Ectodermal cell (in vitro differentiated cells): ENCODE data around the gene PTGDR2.

ENCODE experiments used
- H3K27ac ChIP-seq: 2 replicates; pipeline ENCODE4 v1.7.0; 2013; ENCODE audit warnings: mild to moderate bottlenecking, low read depth, low read length; ENCODE audit not compliant: insufficient read depth, poor library complexity, severe bottlenecking
- H3K27me3 ChIP-seq: 2 replicates; pipeline ENCODE4 v1.7.0; 2013; ENCODE audit warnings: mild to moderate bottlenecking, low read length; ENCODE audit not compliant: insufficient read depth, control insufficient read depth, poor library complexity, severe bottlenecking
- H3K36me3 ChIP-seq: one replicate; pipeline ENCODE4 v1.7.0; 2013; ENCODE audit warnings: low read length; ENCODE audit not compliant: control insufficient read depth, insufficient read depth
- H3K4me1 ChIP-seq: one replicate; pipeline ENCODE4 v1.7.0; 2013; ENCODE audit warnings: low read length; ENCODE audit not compliant: control insufficient read depth, insufficient read depth
- H3K4me3 ChIP-seq: 2 replicates; pipeline ENCODE4 v1.7.0; 2013; ENCODE audit warnings: low read depth, low read length, control low read depth; ENCODE audit not compliant: insufficient read depth
- H3K9me3 ChIP-seq: 2 replicates; pipeline ENCODE4 v1.7.0; 2013; ENCODE audit warnings: mild to moderate bottlenecking, low read length, moderate library complexity; ENCODE audit not compliant: control insufficient read depth
- WGBS, 2 experiments: methylation state at CpG; one replicate each; pipeline ENCODE4 v1.1.7; 2013; ENCODE audit warnings: missing lambda C conversion rate in 2 of 2; 5-methylcytosine and 5-hydroxymethylcytosine counted together

The PTGDR2 gene

GRCh38 chr11:60867871-60868681 is 12.3 kb upstream of the PTGDR2 start:
- WGBS, 2 experiments, result 91 to 92% methylated on average over 10 of the region's 10 CpGs

GRCh38 chr11:60866911-60867870 is 11.4 kb upstream of the PTGDR2 start, which contains the start of gene ZP1:
TSS of gene ZP1 (plus strand) at chr11:60867542. CDS start at chr11:60867562, 20 bp downstream.
- no peaks in the 10 kb centered on the region for H3K4me1 ChIP-seq
- no peaks in the 10 kb centered on the region for H3K9me3 ChIP-seq
- H3K27ac ChIP-seq, result no peak within 1 kb of the TSS
- 84 to 85% methylated on average over 13 of the region's 13 CpGs for WGBS, 2 experiments
- H3K36me3 ChIP-seq, result no peaks in the 10 kb centered on the region
- no peak within 1 kb of the TSS for H3K4me3 ChIP-seq
- no peaks in the 10 kb centered on the region for H3K27me3 ChIP-seq

More at GRCh38 chr11:60867871-60868681, 12.3 kb upstream of the PTGDR2 start:
- H3K4me1 ChIP-seq, result no peaks in the 10 kb centered on the region
- H3K9me3 ChIP-seq, result no peaks in the 10 kb centered on the region
- H3K27ac ChIP-seq, result no peak overlapping the region
- no peak overlapping the region for H3K4me3 ChIP-seq
- H3K36me3 ChIP-seq, result no peaks in the 10 kb centered on the region
- no peaks in the 10 kb centered on the region for H3K27me3 ChIP-seq

DNA sequence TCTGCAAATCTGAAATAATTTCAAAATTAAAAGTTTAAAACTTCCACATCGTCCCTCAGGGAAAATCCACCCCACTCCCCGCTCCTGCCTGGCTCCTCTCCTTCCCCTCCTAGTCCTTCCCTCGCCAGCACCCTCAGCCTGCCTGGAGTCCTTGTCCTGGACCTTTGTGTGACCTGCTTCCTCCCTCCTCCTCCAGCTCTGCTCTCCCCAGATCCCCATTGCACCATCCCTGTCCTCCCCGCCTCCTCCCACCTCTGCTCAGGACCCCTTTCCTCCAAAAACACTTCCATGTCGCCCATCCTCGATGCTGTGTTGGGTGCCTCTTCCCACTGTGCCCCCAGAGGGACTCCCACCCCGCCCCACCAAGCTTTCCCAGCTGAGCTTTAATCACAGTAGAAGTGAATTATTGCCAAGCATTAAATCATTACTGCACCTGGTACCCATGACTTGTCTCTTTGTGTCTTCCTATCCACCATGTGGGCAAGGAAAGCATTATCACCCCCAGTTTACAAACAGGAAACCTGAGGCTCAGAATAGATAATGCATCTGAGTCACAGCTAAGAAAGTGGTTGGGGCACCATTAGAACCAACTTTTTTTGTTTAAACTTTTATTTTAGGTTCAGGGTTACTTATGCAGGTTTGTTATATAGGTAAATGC is 9.2 kb upstream of the PTGDR2 start:
- Histone ChIP-seq H3K27ac (no peak overlapping the region), H3K36me3 (no peaks in the 10 kb centered on the region)
- 81 to 85% methylated on average over 7 of the region's 7 CpGs for WGBS, 2 experiments

GRCh38 chr11:60863550-60864521 is 8.1 kb upstream of the PTGDR2 start:
- H3K4me1 ChIP-seq, result no peaks in the 10 kb centered on the region
- no peaks in the 10 kb centered on the region for H3K27me3 ChIP-seq
- H3K36me3 ChIP-seq, result no peaks in the 10 kb centered on the region
- H3K9me3 ChIP-seq, result no peaks in the 10 kb centered on the region
- no peak overlapping the region for H3K27ac ChIP-seq
- 88 to 92% methylated on average over 16 of the region's 16 CpGs for WGBS, 2 experiments
- H3K4me3 ChIP-seq, result no peak overlapping the region

More for the DNA sequence above, 9.2 kb upstream of the PTGDR2 start:
- Histone ChIP-seq H3K4me3 (no peak overlapping the region), H3K9me3 (no peaks in the 10 kb centered on the region), H3K4me1 (no peaks in the 10 kb centered on the region), H3K27me3 (no peaks in the 10 kb centered on the region)

GRCh38 chr11:60862171-60862570 is 6.4 kb upstream of the PTGDR2 start:
- Histone ChIP-seq H3K4me3 (no peak overlapping the region), H3K36me3 (no peaks in the 10 kb centered on the region), H3K4me1 (no peaks in the 10 kb centered on the region), H3K27ac (no peak overlapping the region), H3K9me3 (no peaks in the 10 kb centered on the region), H3K27me3 (no peaks in the 10 kb centered on the region)
- WGBS, 2 experiments, result 93% methylated on average over 9 of the region's 9 CpGs

GRCh38 chr11:60860943-60861342 is 5.2 kb upstream of the PTGDR2 start:
- WGBS, 2 experiments, result 69 to 75% methylated on average over 7 of the region's 7 CpGs

GRCh38 chr11:60859616-60860250 is 4.0 kb upstream of the PTGDR2 start:
- Histone ChIP-seq H3K4me1 (no peaks in the 10 kb centered on the region), H3K4me3 (no peak overlapping the region), H3K9me3 (no peaks in the 10 kb centered on the region), H3K27me3 (peaks cover under 1% of the 10 kb centered on the region), H3K36me3 (no peaks in the 10 kb centered on the region), H3K27ac (no peak overlapping the region)
- 92 to 95% methylated on average over 15 of the region's 15 CpGs for WGBS, 2 experiments

More at GRCh38 chr11:60860943-60861342, 5.2 kb upstream of the PTGDR2 start:
- Histone ChIP-seq H3K27ac (no peak overlapping the region), H3K4me3 (no peak overlapping the region), H3K27me3 (no peaks in the 10 kb centered on the region), H3K4me1 (no peaks in the 10 kb centered on the region), H3K36me3 (no peaks in the 10 kb centered on the region), H3K9me3 (no peaks in the 10 kb centered on the region)

DNA sequence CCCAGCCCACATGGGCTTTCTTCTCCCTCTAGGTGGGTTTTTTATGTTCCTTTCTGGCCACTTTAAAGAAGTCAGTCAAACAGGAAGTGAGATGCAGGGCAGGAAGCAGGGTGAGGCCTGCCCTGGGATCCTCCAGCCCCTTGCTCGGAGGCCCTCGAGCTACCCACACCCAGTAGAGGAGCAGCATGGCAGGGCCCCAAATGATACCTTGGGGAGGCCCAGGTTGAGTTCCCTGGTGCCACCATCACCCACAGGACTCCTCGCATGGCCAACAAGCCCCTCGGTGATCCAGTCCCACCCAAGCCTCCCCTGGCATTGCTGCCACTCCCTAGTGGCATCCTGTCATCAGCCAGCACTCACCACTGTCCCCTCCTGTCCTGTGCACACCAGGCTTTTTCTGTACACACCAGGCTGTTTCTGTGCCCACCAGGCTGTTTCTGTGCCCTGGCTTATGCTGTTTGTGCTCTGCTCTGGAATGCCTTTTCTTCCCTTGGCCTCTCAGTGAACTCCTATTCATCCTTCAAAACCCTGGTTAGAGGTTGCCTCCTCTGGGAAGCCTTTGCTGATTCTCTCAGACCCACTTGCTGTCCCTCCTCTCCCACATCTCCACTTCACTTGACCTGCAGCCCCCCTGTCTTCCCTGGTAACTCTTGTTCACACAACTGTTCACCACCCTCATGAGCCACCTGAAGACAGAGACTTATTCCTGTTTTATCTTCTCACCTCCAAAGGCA is 3.1 kb upstream of the PTGDR2 start:
- no peaks in the 10 kb centered on the region for H3K9me3 ChIP-seq
- H3K27me3 ChIP-seq, result peaks cover 6% of the 10 kb centered on the region
- H3K4me3 ChIP-seq, result no peak overlapping the region
- no peaks in the 10 kb centered on the region for H3K36me3 ChIP-seq
- WGBS, 2 experiments, result 89 to 92% methylated on average over 4 of the region's 4 CpGs
- H3K27ac ChIP-seq, result no peak overlapping the region
- H3K4me1 ChIP-seq, result no peaks in the 10 kb centered on the region
